NCI-H446 treated with DMSO at 0.1 percent for 48 hours (cell line): ENCODE results near the gene CNPPD1.

ENCODE experiments used
- DNase-seq: peaks from one replicate; lab custom pipeline; 2025; lab: John Stamatoyannopoulos, UW

The CNPPD1 gene

GRCh38 chr2:219160186-219161017 is 16.3 kb downstream of the CNPPD1 start, which contains the start of gene NHEJ1:
Gene NHEJ1, minus strand, starts transcription at chr2:219160815. Its CDS starts 2,453 bp downstream, at chr2:219158362.
- peak; percentile 74 for DNase-seq

GRCh38 chr2:219159771-219160185 is 16.9 kb downstream of the CNPPD1 start:
- peak; percentile 26 for DNase-seq

DNA sequence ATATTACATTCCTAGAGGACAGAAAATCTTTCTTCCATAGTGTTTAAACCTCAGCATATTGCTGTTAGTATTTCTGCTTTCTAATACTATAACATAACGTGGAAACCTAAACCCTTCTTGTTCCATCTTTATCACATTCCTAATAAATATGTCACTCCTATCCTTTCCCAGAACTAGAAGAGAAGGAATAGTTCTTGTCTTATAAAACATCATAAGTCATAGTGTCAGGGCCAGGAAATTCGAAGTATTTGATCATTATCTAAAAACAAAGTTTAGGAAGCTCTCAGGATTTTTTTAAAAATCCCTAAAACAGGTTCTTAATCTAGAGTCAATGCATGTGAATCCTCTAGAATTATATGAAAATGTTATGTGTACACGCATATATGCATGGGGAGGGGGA is 18.1 kb downstream of the CNPPD1 start:
- DNase-seq, result no peak

DNA sequence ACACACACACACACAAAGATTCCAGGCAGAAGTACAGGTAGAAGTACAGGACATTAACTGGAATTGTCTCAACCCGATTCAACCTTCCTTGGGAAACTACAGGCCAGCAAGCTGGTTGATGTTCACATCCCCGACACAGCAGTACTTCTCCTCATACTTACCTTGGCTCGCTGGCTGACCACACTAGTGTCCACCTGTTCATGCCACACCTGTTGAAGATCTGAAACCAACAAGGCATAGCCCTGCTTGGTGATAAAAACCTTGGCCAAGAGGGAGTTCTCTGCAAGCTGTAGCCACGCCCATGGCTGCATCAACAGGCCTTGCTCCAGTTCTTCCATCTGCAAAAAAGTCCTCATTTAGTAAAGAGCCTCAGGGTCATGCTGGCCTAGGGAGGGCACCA is 18.7 kb downstream of the CNPPD1 start:
- no peak for DNase-seq

GRCh38 chr2:219157396-219157795 is 19.3 kb downstream of the CNPPD1 start:
- no peak for DNase-seq

- peak; percentile 47 for DNase-seq
Measured at GRCh38 chr2:219155054-219155644, 21.6 kb downstream of the CNPPD1 start.

DNA sequence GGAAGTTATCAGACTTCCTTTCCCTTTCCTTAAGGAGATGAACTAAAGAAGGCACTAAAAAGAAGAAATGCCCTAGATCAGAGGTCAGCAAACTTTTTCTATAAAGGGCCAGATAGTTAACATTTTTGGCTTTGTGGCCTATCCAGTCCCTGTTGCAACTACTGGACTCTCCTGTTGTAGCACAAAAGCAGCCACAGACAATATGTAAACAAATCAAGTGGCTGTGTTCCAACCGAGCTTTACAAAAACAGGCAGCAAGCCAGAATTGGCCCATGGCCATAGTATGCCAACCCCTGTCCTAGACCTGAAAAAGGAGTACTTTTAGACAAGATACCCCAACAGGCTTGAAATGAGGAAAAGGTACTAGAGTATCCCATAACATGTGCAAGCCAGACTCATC is 27.1 kb downstream of the CNPPD1 start:
- no peak for DNase-seq

- DNase-seq, result peak; percentile 9
Measured at GRCh38 chr2:219142329-219142728, 34.4 kb downstream of the CNPPD1 start.

DNA sequence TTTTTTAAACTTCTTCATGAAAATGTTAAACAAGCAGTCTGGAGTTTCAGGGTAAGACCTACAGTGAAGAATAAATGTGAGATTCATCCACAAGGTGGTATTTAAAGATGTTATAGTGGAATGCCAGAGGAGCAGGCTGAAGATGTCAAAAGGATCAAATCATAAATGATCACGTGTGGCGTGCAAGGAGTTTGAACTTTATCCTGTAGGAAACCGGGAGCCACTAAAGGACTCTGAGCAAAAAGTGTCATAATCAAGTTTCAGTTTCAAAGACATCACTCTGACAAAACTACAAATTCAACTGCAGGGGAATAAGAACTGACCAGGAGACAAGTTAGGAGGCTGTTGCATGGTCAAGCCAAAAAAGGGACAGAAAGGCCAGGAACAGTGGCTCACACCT is 36.0 kb downstream of the CNPPD1 start:
- no peak for DNase-seq

- DNase-seq, result no peak
Measured at GRCh38 chr2:219133976-219134375, 42.7 kb downstream of the CNPPD1 start.

- DNase-seq, result no peak
Measured at GRCh38 chr2:219131744-219132143, 45.0 kb downstream of the CNPPD1 start.

- no peak for DNase-seq
Measured at GRCh38 chr2:219131327-219131726, 45.4 kb downstream of the CNPPD1 start.

- DNase-seq, result no peak
Measured at GRCh38 chr2:219129589-219129988, 47.1 kb downstream of the CNPPD1 start.

- DNase-seq, result no peak
Measured at GRCh38 chr2:219128396-219128795, 48.3 kb downstream of the CNPPD1 start.

DNA sequence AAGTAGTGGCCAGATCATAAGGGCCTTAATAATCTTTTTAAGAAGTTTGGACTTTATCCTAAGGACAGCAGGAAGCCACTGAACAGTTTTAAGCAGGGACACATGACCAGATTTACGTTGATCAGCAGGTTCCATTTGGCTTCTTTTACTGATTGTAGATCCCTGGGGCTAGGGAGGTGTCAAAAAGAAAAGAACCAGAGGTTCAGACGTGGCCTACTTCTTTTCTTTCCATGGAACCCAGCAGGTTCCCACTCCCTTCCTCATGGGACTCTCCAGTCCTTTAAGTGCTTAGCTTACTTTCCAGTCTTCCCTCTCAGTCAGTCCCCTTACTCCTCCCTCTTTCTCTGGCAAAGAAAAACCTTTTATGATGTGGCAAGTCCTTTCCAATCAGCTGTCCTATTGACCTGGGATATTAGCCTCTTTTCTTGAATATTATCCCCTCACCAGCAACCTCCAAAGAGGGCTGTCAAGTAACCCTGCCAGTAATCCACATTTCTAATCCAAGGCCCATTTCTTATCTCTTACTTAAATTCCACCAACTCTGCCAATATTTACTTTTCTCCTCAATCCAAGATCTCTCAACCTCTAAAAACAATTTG is 49.6 kb downstream of the CNPPD1 start:
- no peak for DNase-seq

DNA sequence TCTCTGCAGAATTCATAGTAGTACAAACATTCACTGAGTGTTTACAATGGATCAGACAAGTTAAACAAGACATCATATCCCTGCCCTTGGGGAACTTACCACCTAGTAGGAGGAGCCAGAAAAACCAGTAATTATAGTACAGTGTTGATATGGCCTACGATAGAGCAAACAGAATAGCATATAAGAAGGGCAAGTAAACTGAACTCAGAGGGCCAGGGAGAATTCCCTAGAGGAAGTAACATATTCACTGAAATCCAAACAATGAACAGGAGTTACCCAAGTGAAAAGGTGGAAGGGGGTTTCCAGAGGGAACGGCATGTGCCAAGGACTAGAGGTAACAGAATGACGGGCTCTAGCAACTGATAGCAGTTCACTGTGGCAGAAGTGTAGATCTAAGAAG is 50.2 kb downstream of the CNPPD1 start:
- DNase-seq, result no peak

DNA sequence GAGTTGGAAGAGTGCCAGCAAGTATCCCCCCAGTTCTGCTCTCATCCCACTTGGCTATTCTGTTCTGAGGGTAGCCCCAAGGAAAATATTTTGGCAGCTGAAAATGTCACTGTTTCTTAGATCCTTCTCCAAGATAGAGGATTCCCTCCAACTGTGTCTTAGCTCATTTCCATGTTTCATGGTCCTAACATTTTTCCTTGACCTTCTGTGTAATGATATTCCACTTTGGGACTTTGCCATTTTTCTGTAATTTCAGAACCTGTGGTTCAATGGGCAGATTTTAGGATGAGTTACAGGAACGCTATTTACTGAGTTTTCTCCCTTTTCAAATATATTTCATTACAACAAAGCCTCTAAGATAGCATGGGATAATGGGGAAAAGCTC is 50.8 kb downstream of the CNPPD1 start:
- DNase-seq, result no peak

DNA sequence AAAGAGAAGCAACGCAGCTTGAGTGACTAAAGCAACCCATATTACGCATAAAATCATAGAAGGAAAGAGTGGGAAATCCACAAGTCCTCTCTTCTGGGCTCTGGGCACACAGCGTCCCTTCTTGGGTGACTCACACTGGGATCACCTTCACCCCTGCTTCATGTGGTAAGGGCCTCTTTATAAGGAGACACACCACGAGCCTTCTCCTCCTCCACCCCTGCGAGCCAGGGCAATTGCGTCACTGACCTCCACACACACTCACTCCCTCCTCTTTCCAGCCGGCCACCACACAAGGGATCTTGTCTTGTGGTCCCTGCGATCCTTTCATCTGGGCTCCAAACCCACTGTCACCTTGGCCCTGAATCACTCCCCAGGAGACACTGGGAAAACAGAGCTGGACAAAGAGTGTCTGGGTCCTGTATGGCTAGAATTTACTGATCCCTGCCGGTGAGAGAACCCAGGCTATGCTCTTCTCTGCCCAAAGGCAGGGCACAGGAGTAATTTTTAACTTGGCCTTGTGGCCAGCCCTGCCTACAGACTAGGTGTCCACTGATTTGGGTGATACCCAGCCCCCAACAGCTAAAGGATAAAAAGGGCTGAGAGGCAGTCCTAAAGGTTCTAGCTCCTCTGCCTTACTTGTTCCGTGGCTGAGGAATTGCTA is 51.4 kb downstream of the CNPPD1 start:
- no peak for DNase-seq

- DNase-seq, result no peak
Measured at GRCh38 chr2:219124381-219125110, 52.2 kb downstream of the CNPPD1 start.

- no peak for DNase-seq
Measured at GRCh38 chr2:219123356-219124135, 53.2 kb downstream of the CNPPD1 start.
